Activated CD8-positive, alpha-beta memory T cell treated with anti-CD3 and anti-CD28 coated beads, Interleukin-2, amount 50 U/mL, for 1 hour (primary cell): Measurements from ENCODE around the gene TUBE1.
A peak's percentile ranks its signal among the peaks of the same experiment; 100 is the strongest.
"Not testable (repeated sequence)": the region's sequence is repeated elsewhere in the genome, so short reads cannot be mapped to it uniquely, and the experiment has no call there.

Experiments used
- DNase-seq: peaks from one replicate; pipeline ENCODE4 v3.0.0-alpha.2; 2020; ENCODE audit errors: extremely low read depth

The TUBE1 gene

DNA sequence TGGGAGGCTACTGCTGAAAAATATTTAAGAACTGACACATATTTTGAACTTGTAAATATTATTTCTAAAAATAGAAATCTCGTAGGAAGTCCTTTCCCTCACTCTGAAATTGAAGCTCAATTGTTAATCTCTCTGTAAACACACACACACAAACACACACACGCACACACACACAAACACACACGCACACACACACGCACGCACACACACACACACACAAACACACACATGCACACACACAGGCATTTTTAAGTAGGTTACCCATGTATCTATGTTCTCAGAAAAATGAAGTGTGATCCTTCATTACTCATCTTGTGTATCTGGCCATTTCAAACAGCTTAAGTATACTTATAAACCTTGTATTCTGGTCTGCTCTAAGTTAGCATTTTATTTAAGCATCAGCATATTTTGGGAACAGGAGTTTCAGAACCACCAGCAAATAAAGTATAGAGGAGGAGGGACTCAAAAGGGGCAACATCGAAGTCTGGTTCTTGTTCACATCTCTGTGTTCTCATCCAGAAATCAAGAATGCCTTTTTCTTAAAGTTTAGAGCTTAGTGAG, 21.8 kb downstream of the TUBE1 start:
- no peak for DNase-seq

DNA sequence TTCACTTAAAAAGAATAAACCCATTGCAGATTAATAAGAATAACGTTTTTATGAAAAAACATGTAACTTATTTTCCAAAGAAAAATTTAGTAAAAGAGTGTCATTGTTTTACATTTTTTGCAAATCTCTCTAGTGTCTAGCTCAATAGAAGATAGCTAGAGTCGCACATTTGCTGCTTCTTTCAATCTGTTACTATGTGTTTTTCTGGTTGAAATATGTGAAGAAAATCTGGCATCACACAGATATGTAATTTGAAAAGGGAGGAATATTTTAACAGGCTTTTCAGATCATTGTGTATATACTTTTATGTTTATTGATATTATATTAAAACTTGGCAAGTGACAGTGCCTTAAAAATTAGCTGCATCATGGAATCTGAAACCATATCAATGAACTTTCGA, 24.3 kb downstream of the TUBE1 start:
- DNase-seq, result no peak

DNA sequence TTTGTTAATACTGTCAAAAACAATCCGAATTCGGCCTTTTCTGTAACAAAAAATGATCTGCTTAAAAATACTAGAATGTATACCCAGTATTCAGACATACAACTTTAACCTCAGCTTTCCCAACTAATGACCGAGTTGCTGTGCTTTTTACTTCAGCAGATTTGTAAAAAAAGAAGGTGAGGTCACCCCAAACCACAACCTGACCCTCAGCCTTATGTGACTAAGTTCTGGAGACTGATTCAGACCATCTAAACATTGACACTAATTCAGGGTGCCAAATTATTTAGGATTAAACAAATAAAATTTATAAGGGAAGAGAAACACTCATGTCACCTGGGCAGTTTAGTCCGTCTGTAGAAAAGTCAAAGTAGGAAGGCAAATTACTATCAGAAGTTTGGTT, 25.7 kb downstream of the TUBE1 start:
- no peak for DNase-seq

DNA sequence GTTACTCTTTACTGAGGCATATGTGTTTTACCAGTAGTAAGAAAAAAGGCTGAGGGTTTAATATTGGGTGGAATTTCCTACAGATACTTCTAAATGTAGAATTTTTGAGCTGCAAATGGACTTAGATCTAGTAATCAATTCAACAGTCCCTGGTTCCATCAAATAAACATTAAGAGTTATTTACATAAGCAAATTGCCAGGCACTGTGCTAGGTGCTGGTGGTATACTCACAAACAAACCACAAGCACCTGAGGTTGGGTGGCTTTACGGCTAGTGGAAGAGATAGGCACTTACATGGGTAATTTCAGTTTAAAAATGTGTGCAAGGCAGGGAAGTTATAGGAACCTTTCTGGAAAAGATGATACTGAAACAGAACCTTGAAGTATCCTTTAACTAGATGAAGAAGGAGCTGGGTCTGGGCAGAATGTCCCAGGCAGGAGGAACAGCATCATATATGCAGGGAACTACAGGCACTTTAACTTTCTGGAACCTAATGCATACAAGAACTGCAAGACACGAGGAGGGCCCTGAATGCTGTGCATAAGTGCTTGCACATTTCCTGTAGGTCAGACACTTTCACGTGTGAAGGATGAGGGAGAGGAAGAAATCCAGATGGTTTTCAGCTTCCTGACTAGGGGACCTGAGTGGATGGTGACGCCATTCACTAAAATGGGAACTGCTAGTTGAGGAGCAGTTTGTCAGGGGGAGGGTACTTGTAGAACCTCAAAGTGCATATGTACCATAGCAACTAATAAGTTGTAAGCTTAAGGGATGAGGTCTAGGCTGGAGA, 28.8 kb downstream of the TUBE1 start:
- DNase-seq, result no peak

DNA sequence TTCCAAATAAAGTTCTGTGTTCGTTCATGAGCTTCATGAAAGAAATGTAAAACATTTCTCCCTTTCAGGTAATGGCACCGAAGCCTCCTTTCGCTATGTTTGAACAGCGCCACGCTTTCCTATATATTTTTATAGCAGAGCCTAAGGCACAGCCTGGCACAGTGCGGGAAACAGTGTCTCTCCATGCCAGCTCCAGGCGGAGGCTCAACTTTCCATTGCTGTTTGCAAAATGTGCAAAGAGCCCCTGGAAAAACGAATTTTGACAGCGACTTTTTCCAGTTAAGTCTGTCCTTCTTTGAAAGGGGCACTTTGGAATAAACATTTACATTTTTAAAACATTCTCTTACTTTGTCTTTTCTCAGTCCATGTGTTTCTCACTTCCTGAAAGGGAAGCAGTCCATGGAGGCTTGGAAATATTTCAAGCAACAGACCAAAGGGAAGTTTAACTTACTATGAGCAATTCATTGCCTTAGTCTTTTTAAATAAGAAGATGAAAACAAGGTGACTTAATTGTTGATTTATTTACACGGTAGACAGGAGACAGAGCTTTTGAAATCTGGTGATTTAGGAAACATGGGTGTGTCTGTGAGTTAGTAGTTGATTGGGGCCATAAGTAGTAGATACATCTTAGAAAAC, 32.6 kb downstream of the TUBE1 start:
- no peak for DNase-seq

DNA sequence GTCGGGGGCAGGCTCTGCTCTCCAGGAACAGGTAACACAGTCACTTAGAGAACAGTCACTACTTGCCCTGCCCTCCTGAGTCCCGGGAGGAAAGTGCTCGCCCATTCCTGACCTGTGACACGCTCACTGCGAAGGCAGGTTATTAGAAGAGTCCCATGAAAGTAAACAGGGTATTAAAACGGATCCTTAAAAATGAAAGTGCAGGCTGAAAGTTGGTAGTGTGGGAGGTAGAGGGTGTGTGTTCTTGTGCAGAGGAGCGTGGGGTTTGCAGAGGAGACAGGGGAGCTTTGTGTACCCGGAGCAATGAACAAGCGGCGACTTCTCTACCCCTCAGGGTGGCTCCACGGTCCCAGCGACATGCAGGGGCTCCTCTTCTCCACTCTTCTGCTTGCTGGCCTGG, 33.3 kb downstream of the TUBE1 start, which contains the start of gene CCN6:
CCN6 (plus strand) TSS at position 104 of the 400 bp plus-strand sequence; CDS start at position 358, 254 bp downstream.
- DNase-seq, result no peak

DNA sequence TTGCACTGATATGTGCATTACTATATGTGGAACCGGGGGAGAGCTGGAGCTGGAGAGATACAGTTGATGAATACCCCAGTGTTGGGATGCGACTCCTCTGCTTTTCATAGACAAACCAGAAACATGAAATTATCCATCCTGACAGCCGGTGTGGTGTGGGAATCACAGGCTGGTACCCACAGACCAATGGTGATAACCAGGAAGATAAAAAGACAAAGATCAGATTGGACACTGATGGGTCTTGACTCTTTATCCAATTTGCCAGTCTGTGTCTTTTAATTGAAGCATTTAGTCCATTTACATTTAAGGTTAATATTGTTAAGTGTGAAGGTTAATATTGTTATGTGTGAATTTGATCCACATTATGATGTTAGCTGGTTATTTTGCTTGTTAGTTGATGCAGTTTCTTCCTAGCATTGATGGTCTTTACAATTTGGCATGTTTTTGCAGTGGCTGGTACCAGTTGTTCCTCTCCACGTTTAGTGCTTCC, 36.0 kb downstream of the TUBE1 start:
- DNase-seq, result not testable (repeated sequence)

DNA sequence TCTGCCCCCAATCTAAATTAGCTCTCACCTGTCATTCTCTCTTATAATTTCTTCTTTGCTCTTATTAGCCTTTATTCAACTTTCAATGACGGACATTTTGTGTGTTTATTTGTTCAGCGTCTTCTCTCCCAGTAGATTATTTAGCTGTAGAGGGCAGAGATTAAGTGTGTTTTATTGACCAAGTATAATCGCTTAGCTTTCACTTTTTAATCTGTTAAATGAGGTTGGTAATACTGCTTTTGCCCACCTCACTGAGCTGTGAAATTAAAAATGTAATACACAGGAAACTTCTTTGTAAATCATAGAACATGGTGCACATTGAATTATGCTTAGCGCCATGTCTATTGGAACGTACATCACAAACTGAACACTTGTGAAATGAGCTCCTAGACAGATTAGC, 36.9 kb downstream of the TUBE1 start:
- no peak for DNase-seq

DNA sequence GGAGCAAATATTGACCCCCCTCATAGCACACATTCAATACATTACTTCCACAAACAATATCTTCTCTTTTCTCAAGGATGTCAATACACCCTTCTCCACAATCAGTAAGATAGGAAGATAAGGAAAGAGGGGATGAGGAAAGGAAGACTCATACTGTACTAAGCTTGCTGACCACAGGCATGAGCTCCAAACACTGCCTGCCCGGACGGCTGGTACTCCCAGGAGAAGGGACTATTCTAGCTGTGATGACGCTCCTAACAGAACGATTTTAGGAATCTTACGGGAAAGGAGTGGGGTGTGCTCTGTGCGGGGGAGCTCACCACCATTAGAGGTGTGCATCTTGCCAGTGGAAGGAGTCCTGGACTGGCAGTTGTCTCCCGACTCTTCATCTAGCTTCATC, 37.3 kb downstream of the TUBE1 start:
- no peak for DNase-seq

DNA sequence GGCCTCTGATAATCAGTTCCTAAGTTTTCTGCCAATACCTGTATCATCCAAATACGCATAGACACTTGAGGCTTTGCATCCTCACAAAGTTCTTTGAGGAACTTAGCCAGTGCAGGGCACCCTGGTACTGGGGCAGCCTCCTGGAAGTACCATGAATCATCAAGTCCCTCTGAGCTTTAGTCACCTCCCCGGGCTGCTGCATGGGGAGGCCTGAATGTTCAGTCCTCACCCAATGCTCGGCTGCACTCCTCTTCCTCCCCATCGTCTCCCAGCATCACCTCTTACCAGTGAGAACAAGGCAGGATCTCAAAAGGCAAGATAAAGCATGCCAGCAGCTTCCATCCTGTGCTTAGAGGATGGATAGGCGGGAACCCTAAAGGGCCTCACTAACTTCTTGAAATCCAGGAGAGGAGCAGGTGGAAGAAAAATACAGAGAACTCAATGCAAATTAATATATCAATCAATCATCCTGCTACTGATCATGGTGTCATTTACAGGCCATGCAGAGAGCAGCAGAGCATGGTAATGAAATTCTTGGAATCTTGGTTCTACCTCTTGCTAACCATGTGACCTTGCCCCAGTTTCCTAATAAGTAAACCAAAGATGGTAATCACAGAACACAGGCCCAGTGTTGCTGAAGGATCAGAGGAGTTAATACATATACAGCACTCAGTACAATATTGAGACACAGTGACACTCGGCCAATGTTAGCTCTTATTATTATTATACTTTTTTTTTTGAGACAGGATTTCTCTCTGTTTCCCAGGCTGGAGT, 38.1 kb downstream of the TUBE1 start:
- DNase-seq, result no peak

DNA sequence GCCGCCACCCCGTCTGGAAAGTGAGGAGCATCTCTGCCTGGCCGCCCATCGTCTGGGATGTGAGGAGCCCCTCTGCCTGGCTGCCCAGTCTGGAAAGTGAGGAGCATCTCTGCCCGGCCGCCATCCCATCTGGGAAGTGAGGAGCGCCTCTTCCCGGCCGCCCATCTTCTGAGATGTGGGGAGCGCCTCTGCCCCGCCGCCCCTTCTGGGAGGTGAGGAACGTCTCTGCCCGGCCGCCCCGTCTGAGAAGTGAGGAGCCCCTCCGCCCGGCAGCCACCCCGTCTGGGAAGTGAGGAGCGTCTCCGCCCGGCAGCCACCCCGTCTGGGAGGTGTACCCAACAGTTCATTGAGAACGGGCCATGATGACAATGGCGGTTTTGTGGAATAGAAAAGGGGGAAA, 39.8 kb downstream of the TUBE1 start:
- DNase-seq, result not testable (repeated sequence)

DNA sequence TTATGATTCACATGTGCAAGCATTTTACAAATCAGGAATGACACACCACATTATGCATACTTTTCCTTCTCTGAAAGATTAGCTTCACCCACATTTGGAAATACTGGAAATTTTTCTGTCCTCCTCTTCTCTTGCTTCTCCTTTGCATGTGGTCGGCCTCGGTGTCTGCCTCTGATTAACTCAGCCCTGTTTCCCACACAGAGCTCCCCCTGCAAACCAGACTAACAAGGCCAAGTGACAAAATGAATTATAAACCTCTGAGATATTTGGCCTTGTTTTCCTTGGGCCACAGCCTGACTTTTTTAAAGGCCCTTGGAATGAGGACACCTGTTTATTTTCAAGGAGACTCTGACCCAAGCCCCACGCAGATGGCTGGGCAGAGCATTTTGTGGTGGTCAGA, 42.4 kb downstream of the TUBE1 start:
- DNase-seq, result no peak

DNA sequence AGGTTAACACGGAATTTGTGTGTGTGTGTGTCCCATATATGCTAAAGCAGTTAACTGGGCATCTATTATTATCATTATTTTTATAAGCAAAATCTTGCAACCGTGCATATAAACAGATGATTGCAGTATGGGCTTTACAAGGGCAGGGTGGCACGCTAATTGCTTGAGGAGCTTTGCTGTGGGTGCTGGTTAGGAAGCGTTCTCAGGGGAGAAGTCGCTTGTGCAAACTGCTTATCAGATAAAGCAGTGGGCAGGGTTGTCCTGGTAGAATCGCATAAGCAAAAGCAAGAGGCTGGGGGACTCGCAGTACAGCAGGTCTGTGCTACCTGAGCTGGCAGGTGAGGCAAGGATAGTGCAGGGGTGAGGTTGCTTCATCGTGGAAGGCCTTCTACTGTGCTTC, 43.1 kb downstream of the TUBE1 start:
- no peak for DNase-seq

DNA sequence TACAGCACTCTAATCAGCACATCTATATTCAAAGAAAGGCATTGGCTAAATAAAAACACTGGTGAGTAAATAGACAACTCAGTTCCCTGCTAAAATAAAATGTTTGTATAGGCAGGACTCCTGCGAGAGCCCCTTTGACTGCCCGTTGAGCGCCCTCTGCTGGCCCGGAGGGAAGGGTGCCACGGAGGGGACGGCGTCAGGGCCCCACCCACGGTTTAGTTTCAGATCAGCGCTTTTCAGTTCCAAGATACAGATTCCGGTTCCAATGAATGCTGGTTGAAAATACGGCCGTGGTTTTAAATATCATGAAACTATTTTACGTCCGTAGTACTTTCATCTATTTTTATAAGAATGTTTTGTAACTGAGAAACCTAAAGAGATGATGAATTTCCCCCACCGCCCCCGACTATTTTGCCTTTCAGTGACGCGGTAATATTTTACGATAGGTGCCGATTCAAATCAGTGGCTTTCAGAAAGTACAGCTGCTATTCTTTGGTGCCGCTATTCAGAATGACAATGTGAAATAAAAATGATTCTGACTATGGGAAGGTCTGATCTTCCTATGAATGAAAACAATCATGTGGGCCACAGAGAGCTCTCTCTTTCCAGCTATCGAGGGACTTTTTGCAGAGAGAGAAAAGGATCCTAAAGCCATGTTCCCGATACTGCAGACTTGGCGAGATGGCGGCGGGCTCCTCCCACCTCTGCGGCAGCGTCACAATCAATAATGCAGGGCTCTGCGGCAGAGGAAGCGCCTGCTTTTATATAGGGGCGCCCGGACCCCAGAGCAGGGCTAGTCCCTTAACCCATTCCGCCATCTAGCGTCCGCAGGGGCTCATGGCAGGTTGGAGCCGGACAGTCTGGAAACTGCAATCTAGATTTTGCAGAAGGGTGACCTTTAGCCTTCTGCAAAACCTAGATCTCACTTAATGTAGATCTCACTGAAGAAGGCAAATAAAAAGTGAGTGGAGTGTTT, 44.0 kb downstream of the TUBE1 start:
- DNase-seq, result peak; percentile 84

DNA sequence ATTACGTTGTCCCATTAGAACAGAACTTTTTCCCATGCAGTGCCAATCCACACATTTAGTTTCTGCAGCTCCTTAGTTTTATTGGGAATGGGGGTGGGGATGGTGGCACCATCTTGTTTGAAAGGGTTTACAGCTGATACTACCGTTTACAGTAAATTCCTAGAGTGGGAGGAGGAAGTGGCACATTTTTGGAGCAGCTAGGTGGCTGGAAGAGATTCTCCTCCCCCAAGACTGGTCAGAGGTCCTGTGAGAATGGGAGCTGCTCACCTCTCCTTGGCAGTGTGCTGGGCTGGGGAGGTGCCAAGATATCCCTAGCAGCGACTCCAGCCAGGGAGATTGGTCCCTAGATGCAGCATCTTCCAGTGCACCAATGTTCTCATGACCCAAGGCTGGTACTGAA, 45.7 kb downstream of the TUBE1 start:
- DNase-seq, result no peak

DNA sequence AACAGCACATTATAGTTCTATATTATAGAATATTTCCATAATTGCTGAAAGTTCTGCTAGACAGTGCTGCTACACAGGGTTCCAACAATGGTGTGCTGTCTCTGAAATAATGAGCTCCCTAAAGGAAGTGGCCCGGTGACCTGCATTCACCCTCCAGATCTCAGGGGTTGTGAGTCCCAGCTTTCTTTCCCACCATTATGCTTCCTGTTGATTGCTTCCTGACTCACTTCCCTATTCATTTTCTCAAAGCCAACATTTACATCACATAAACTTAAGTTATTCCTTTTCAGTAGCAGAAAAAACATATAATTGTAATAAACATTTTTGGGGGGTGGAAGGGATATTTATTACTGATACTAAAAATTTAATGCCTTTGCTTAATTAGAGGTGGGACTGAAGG, 46.3 kb downstream of the TUBE1 start:
- DNase-seq, result no peak

DNA sequence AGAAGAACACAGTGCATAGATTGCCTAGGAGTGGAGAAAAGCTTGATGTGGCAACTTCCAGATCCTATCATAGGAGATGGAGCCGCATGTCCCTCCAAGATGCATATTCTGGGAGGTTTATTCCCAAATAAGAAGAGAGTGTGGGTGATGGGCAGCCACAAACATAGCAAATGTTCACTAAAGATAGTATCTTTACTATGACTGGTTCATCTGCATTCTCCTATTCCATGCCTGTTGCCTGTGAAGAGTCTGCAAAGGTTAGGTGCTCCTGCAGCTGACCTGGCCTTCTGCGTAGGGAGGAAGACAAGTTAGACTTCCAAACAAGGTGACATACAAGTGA, 47.9 kb downstream of the TUBE1 start:
- DNase-seq, result no peak

DNA sequence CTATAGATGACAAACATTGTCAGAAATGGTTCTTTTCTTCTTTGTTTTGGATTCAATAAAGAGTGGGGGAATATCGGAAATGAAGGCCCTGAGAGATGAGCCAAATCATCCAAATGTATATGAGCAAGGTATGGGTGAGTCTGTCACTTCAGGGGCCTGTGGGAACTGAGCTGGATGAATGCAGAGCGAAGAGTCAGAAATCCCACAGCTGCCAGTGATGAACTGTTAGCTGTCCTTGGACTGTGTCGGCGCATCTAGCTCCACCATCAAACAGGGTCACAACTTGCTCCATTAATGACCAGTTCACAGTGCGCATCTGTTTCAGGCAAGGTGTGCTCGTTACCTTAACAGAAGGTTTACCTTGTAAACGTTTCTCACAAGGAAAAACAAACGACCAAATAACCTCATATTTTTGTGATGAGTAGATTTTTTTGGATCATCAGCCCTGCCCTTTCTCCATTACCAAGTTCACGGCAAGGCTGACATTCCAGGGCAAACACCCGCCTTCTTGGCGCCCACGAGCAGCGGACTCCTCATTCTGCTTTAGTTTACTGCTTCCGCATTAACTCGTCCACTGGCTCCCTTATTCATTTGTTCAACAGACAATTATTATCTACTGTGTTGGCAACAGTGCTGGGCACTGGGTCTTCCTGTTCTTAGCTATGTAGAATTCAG, 48.4 kb downstream of the TUBE1 start:
- no peak for DNase-seq

DNA sequence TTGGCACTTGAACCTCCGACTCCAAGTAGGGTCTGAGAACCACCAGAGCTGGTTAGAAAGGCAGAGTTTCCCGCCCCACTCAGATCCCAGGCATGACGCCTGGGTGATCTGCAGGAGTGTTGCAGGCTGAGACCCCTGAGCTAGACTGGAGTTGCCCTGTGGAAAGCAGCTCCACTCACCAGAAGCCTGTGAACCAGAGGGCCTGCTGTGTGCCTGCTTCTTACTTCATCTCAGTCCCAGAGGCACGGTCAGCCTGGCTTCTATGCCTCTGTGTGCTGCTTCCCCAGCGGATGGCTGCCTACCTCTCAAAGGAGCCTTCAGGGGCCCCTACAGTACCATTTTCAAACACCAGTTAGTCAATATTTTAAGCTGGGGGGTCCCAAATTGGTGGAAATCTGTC, 49.0 kb downstream of the TUBE1 start:
- no peak for DNase-seq

DNA sequence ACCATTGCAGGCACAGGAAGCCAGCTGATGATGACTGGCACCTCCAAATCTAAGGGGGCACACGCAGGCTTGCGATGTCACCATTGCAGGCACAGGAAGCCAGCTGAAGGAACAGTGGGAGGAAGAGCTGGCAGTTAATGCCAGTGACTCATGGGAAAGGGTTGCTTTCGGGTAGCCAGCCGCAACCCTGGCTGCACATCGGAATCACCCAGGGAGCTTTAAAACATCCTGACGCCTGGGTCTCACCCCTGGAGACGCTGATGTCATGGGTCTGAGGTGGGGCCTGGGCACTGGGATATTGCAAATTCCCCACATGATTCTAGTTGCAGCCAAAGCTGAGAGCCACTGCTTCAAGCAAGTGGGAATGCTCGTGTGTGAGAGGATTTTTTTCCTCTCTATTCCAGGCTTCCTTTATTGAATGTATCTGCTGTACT, 49.5 kb downstream of the TUBE1 start:
- no peak for DNase-seq
